ENCODE measurements around the gene PSMD2. TPM values are rescaled to one million over a fixed set of nuclear protein-coding genes. Genes with fewer than 3 reads are reported as not detected.

The PSMD2 gene
- total RNA-seq, 1 experiment from 2014 or later, result 344 TPM

- no peak overlapping the region for H2BK12ac ChIP-seq (ENCODE audit: insufficient read length, low read depth, low read length)
- H2BK20ac ChIP-seq (ENCODE audit: low read depth, low read length, poor library complexity, severe bottlenecking), result no peak overlapping the region
- no peaks in the 10 kb centered on the region for H3K79me1 ChIP-seq (ENCODE audit: insufficient read depth, low read depth, low read length, poor library complexity, severe bottlenecking)
- WGBS (ENCODE audit: extremely low coverage, insufficient read length, low lambda C conversion rate), result no CpG with 5 or more reads among the region's 7 CpGs
- peaks cover 3% of the 10 kb centered on the region for H3K23me2 ChIP-seq (ENCODE audit: insufficient read length, low read depth, low read length, poor library complexity, severe bottlenecking)
- TF ChIP-seq CTCF (conservative IDR thresholded peaks at IDR 0.05), result no peak
- no peak overlapping the region for H2AK5ac ChIP-seq (ENCODE audit: insufficient read length, low read length)
- DNase-seq, result no peak
- Mint-ChIP-seq H3K9me3 (no peaks in the 10 kb centered on the region; a peak in 1 of 5 replicates), H3K36me3 (ENCODE audit: insufficient read depth in 1 of 3, low read depth in 3 of 3) (peaks cover 14 to 37% (median 20%) of the 10 kb centered on the region in 3 experiments), H3K27me3 (ENCODE audit: low read depth) (no peaks in the 10 kb centered on the region), H3K27ac (no peak overlapping the region; a peak in 2 of 7 replicates), H3K4me3 (no peak overlapping the region), H3K4me1 (peaks cover 27 to 31% of the 10 kb centered on the region in 2 experiments)
- H3K4ac ChIP-seq (ENCODE audit: low read depth, low read length), result no peak overlapping the region
- H3K9me3 ChIP-seq (ENCODE audit: control insufficient read depth, low read depth, low read length), result no peaks in the 10 kb centered on the region
- no peak overlapping the region for H3K4me2 ChIP-seq (ENCODE audit: insufficient read depth, insufficient read length, low read length)
- H3K4me1 ChIP-seq (ENCODE audit: insufficient read depth, low read length), result 0 out of 2 replicates have a peak, but pooled peaks cover 2% of the 10 kb centered on the region
- no peak overlapping the region for H2BK120ac ChIP-seq (ENCODE audit: low read depth, low read length, poor library complexity, severe bottlenecking)
- H4K5ac ChIP-seq (ENCODE audit: insufficient read length, low read depth, low read length), result no peak overlapping the region
- H3K14ac ChIP-seq (ENCODE audit: insufficient read depth, low read length), result no peak overlapping the region
- no peak overlapping the region for H3K56ac ChIP-seq (ENCODE audit: insufficient read length, low read depth, low read length)
- no peak overlapping the region for H4K8ac ChIP-seq (replicated peaks; ENCODE audit: insufficient read length, low read depth, low read length)
- H4K91ac ChIP-seq (ENCODE audit: insufficient read length, low read depth, low read length), result no peak overlapping the region
- H4K20me1 ChIP-seq (ENCODE audit: control insufficient read depth, insufficient read depth, insufficient read length), result peaks cover 4% of the 10 kb centered on the region
- H2AFZ ChIP-seq (ENCODE audit: low read length), result no peak overlapping the region
- no peaks in the 10 kb centered on the region for H3K27me3 ChIP-seq (ENCODE audit: insufficient read depth, low read length)
- no peak overlapping the region for H3T11ph ChIP-seq (ENCODE audit: low read length)
- H3K23ac ChIP-seq (ENCODE audit: insufficient read length, low read depth, low read length), result no peak overlapping the region
- no peak overlapping the region for H2BK5ac ChIP-seq (ENCODE audit: insufficient read length, low read length)
- H2BK15ac ChIP-seq (ENCODE audit: low read depth, low read length), result no peak overlapping the region
- H3K9ac ChIP-seq (ENCODE audit: extremely low read depth, insufficient read length, low read length), result no peak overlapping the region
- H3K18ac ChIP-seq (ENCODE audit: insufficient read length, low read depth, low read length), result no peak overlapping the region
- H3K79me2 ChIP-seq (ENCODE audit: insufficient read depth, low read length), result no peaks in the 10 kb centered on the region
- H3K27ac ChIP-seq (ENCODE audit: insufficient read length, low read depth, low read length), result no peak overlapping the region
These were observed 42.9 kb downstream of the PSMD2 start for GRCh38 chr3:184341925-184342324.
